GM21515 (cell line): ENCODE results near the gene ZBED6.
"Not testable (repeated sequence)": the region's sequence is repeated elsewhere in the genome, so short reads cannot be mapped to it uniquely, and the experiment has no call there.

ENCODE experiments used
- ATAC-seq: cut with Tn5 transposase; IDR thresholded peaks from one replicate; pipeline ENCODE4 v1.9.1; 2021; ENCODE audit not compliant: unreplicated experiment

Gene ZBED6

GRCh38 chr1:203778146-203778545 is 17.3 kb upstream of the ZBED6 start:
- no peak for ATAC-seq

- no peak for ATAC-seq
These were observed 16.6 kb upstream of the ZBED6 start for GRCh38 chr1:203778789-203779188.

GRCh38 chr1:203781962-203782361 is 13.5 kb upstream of the ZBED6 start:
- no peak for ATAC-seq

GRCh38 chr1:203789966-203790365 is 5.5 kb upstream of the ZBED6 start:
- no peak for ATAC-seq

GRCh38 chr1:203791498-203791897 is 3.9 kb upstream of the ZBED6 start:
- ATAC-seq = no peak

GRCh38 chr1:203792486-203792885 is 2.9 kb upstream of the ZBED6 start:
- no peak for ATAC-seq

- ATAC-seq = not testable (repeated sequence)
These were observed 1.9 kb upstream of the ZBED6 start for GRCh38 chr1:203793561-203793960.

- ATAC-seq = no peak
These were observed 521 bp upstream of the ZBED6 start for GRCh38 chr1:203794764-203795440.

- ATAC-seq = no peak
These were observed 798 bp downstream of the ZBED6 start for GRCh38 chr1:203796236-203796605.

- no peak for ATAC-seq
These were observed 1.8 kb downstream of the ZBED6 start for GRCh38 chr1:203797216-203797615.

GRCh38 chr1:203797948-203798655 is 2.7 kb downstream of the ZBED6 start:
- no peak for ATAC-seq

GRCh38 chr1:203799157-203799556 is 3.7 kb downstream of the ZBED6 start:
- ATAC-seq = no peak

- no peak for ATAC-seq
These were observed 4.5 kb downstream of the ZBED6 start for GRCh38 chr1:203799971-203800370.

GRCh38 chr1:203805689-203806088 is 10.3 kb downstream of the ZBED6 start:
- no peak for ATAC-seq

GRCh38 chr1:203807196-203807595 is 11.8 kb downstream of the ZBED6 start:
- ATAC-seq = no peak

GRCh38 chr1:203813581-203814341 is 18.3 kb downstream of the ZBED6 start:
- no peak for ATAC-seq

GRCh38 chr1:203818399-203818798 is 23.0 kb downstream of the ZBED6 start:
- no peak for ATAC-seq

- ATAC-seq = no peak
These were observed 27.9 kb downstream of the ZBED6 start for GRCh38 chr1:203823306-203823705.

- no peak for ATAC-seq
These were observed 30.8 kb downstream of the ZBED6 start for GRCh38 chr1:203826175-203826574.

GRCh38 chr1:203828002-203828401 is 32.6 kb downstream of the ZBED6 start:
- ATAC-seq = no peak

GRCh38 chr1:203828503-203828902 is 33.1 kb downstream of the ZBED6 start:
- no peak for ATAC-seq

GRCh38 chr1:203829247-203829646 is 33.8 kb downstream of the ZBED6 start:
- ATAC-seq = not testable (repeated sequence)
